Fibroblast of skin of scalp (primary cell): ENCODE data around the gene MYH10.

ENCODE experiments used
- DNase-seq: peaks from one replicate; pipeline ENCODE4 v3.0.0-alpha.2; 2013

The MYH10 gene

GRCh38 chr17:8472663-8473062 is 157.9 kb downstream of the MYH10 start:
- DNase-seq = no peak

DNA sequence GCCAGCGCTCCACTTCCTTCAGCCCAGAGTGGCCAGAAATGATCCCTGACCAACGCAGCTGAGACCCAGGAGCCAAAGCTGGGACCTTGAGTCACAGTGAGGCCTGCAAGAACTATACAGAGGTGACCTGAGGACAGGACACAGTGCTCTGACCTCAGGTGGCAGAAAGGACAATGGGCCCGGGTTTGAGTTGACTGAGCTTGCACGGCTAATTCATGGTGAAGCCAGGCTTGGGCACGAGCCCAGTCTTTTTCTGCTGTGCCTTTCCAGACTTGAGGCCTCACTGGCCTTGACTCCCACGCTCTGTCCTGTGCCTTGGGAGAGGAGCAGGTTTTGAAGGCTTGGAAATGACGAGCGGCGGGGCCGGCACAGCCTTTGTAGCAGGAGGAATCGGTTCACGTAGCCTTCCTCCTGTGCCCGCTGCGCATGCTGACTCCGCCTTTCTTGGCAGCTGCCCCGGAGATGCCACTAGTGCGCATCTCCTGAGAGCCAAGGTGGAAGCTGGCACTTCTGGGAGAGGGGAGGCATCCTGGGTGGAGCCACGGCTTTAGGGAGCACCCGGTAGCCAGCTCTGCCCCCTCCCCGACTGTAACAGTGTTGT is 160.0 kb downstream of the MYH10 start:
- DNase-seq = no peak

GRCh38 chr17:8469964-8470363 is 160.6 kb downstream of the MYH10 start:
- no peak for DNase-seq

DNA sequence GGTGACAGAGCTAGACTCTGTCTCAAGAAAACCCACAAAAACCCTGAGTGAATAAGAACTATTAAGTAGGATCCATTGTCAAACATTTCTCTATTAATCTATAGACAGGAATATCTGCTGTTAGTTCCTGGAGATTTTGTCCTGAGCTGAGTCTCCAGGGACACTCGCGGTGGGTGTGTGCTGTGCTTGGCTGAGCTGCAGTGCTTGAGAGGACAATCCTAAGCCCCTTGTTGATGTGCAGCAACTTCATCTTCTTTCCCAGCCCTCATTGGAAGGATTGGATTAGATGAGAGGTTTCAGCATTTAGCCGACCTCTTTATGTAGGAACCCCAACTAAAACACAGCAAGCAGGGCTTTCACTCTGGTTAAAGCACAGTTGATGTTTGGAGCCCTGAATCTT is 161.5 kb downstream of the MYH10 start:
- DNase-seq = no peak

- no peak for DNase-seq
Measured at GRCh38 chr17:8468127-8468526, 162.4 kb downstream of the MYH10 start.

- no peak for DNase-seq
Measured at GRCh38 chr17:8467527-8467926, 163.0 kb downstream of the MYH10 start.

GRCh38 chr17:8466873-8467272 is 163.7 kb downstream of the MYH10 start:
- no peak for DNase-seq

GRCh38 chr17:8466456-8466855 is 164.1 kb downstream of the MYH10 start:
- peak; percentile 71 for DNase-seq

DNA sequence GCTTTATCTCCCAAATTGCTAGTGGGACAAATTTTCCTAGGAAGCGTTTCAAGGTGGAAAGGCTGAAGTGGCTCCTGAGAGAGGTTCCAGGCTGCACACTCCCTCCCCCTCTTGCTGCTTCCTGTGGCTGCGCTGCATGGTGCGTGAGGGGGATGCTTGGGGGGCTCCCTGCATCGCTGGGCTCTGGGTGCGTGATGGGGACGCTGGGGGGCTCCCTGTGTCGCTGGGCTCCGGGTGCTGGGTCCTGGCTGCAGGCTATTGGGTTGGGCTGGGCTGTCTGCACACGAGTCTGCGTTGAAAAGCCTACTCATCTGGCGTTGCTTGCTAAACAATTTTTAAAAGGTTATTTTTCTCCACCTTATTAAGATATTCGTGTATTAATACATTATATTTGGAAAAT is 164.8 kb downstream of the MYH10 start:
- no peak for DNase-seq

GRCh38 chr17:8465356-8465755 is 165.2 kb downstream of the MYH10 start:
- no peak for DNase-seq

- no peak for DNase-seq
Measured at GRCh38 chr17:8464941-8465340, 165.6 kb downstream of the MYH10 start.

- peak; percentile 53 for DNase-seq
Measured at GRCh38 chr17:8463099-8463498, 167.4 kb downstream of the MYH10 start.

GRCh38 chr17:8462564-8462963 is 168.0 kb downstream of the MYH10 start:
- DNase-seq = no peak

- no peak for DNase-seq
Measured at GRCh38 chr17:8459831-8460230, 170.7 kb downstream of the MYH10 start.

DNA sequence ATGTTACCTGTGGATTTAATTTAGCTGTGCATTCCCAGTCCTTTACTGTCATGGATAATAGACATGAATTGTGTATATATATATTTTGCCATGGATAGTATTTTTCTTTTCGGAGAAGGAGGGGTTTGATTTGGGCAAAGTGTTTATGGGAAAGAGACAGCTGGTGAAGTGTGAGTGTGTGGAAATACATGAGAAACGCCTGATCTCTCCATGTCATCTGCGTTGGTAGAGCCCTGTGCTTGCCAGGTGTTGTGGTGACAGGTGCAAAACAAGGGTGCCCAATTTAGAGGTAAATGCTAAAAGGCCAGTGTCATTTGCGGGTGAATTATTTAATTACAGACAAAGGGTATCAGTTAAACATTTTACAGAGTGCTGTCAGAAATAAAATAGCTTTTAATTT is 171.4 kb downstream of the MYH10 start:
- DNase-seq = no peak

- no peak for DNase-seq
Measured at GRCh38 chr17:8458128-8458527, 172.4 kb downstream of the MYH10 start.

- no peak for DNase-seq
Measured at GRCh38 chr17:8455665-8456209, 174.8 kb downstream of the MYH10 start.

DNA sequence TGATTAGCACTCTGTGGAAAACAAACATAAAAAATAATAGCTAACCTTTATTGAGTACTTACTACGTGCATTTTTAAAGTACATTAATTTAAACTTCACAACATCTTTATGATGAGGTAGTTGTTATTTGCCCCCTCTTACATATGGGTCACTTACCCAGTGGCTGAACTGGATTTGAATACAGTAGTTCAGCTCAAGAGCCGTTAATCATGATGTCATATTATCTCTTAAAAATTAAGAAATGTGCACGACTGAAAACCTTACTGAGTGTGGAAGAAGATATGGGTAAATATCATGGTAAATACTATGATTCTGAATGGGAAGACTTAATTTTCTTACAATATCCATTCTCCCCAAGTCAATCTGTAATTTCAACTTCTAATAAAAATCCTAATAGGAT is 177.2 kb downstream of the MYH10 start:
- DNase-seq = no peak

GRCh38 chr17:8451933-8452614 is 178.5 kb downstream of the MYH10 start:
- no peak for DNase-seq

- no peak for DNase-seq
Measured at GRCh38 chr17:8448310-8448709, 182.2 kb downstream of the MYH10 start.

DNA sequence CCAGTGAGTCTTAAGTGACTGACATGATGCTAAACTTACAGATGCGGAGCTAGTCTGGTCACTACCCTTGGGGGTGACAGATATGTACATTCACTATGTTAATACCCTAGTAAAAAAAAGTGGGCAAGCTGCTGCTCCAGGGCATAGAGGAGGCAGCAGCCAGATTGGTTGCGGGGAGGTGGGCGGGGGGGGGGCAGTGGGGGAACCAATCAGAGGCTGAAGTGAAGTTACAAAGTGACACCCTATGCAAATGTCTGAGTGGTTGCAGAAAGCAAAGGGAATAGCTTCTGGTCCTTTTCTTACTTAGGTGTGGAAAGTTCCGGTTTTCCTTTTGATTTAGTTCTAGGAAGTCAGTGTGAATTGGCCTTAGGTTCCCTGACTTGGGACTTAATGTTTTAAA is 182.7 kb downstream of the MYH10 start:
- no peak for DNase-seq

DNA sequence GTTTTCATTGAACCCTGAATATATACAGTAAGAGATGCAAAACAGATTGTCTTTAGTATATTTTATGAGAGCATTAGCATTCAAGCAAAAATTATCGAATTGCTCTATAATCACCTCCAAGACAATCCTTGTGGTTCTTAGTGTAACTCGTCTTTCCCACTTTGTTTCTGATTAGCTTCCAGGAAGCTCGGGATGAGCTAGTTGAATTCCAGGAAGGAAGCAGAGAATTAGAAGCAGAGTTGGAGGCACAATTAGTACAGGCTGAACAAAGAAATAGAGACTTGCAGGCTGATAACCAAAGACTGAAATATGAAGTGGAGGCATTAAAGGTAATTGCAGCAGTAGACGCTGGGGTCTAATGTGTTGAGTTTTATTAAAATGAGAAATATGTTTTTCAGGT is 185.0 kb downstream of the MYH10 start:
- no peak for DNase-seq

DNA sequence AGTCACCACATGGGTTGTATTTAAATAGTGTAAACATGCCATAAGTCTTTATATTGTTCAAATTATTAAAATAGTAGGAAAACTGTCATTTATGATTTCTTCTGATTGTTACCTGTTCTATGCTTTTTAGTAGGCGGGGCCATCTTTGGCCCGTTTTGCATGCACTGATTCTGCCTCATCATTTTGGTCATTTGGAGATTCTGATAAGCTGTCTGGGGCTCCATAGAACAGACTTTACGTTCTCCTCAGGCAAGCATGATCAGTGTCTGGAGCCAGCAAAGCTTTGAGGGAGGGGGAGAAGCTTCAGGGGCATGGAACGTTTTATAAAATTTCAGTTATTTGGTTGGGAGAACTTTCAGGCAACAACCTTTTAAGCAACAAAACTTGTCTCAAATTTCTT is 186.0 kb downstream of the MYH10 start:
- no peak for DNase-seq

- DNase-seq = no peak
Measured at GRCh38 chr17:8443756-8444155, 186.8 kb downstream of the MYH10 start.

DNA sequence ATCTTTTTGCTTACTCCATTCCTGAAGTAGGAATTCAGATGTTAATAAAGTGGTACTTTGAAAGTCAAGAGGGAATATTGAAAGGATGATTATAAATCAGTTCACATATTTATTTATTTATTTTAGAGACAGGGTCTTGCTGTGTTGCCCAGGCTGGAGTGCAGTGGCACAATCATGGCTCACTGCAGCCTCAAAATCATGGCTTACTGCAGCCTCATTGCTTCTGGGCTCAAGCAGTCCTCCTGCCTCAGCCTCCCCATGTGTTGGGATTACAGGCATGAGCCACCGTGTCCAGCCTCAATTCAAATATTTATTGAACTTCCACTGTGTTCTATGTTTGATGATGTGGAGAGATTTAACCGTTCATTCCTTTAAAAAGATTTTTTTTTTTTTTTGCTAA is 188.2 kb downstream of the MYH10 start:
- no peak for DNase-seq
